GM19452 (cell line): ENCODE measurements around the gene NODAL.
A peak's percentile ranks its signal among the peaks of the same experiment; 100 is the strongest.

ENCODE experiments used
- ATAC-seq: cut with Tn5 transposase; IDR thresholded peaks from one replicate; pipeline ENCODE4 v1.9.1; 2021; ENCODE audit not compliant: unreplicated experiment

The NODAL gene

DNA sequence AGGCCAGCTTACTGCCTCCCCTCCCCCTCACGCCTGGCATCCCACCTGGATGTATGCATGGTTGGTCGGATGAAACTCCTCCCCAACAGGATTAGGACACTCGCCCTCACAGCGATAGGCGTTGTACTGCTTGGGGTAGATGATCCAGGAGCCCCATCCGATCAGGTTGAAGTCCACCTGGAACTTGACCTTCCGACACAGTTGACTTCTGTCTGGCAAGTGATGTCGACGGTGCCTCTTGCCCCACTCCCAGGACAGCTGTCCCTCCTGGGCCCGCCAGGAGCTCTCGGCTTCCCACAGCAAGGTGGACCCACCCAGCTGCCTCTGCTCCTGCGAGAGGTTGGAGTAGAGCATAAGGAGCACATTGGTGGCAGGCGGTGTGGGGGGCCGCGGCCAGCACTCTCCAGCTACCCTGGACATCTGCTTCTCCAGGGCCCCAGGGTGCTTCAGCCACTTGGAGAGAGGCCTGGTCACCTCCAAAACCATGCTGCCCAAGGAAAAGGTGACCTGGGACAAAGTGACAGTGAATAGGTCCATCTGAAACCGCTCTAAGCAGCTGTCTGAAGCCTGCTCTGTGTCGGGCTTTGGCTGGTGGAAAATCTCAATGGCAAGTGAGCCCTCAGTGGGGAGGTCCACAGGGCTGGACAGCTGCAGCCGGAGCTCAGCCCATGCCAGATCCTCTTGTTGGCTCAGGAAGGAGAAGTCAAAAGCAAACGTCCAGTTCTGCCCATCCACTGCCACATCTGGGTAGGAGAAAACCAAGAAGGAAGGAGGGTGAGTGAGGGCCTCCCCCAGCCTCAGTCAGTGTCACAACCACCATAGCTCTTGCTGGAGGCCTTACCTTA, 6.0 kb downstream of the NODAL start:
- no peak for ATAC-seq

GRCh38 chr10:70433581-70434280, 7.8 kb downstream of the NODAL start:
- ATAC-seq = no peak

DNA sequence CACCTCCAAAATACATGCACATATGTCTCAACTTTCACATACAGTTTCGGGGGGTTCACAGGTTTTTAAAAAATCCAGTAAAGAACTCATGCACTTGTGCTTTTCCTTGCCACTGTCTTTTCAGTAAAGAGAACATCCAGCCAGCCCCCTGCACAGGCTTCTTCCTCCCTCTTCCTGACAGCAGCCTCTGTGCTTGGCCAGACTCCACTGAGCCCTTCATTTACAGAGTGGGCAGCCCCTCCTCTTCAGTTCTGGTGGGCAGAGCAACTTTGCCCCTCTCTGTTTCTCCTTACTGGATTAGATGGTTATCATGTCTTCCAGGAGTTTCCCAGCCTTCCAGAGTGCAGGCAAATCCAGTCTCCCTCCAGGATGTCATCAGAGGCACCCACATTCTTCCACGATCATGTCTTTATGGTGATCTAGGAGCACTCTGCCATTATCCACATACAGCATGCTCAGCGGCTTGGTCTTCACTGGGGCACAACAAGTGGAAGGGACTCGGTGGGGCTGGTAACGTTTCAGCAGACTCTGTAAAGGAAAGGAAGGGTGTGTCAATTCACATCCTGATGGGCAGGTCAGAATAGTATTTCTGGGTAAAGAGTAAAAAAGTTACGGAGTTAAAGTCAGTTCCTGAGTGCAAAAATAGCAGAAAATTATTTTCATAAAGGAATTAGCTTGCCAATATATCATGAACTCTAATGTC, 8.8 kb downstream of the NODAL start:
- ATAC-seq = no peak

GRCh38 chr10:70432101-70432500, 9.4 kb downstream of the NODAL start:
- no peak for ATAC-seq

GRCh38 chr10:70430493-70431445, 10.7 kb downstream of the NODAL start:
- ATAC-seq = no peak

- no peak for ATAC-seq
Observed at GRCh38 chr10:70426823-70427222, 14.7 kb downstream of the NODAL start.

- ATAC-seq = no peak
Observed at GRCh38 chr10:70425096-70425495, 16.4 kb downstream of the NODAL start.

- ATAC-seq = no peak
Observed at GRCh38 chr10:70424320-70424719, 17.2 kb downstream of the NODAL start.

GRCh38 chr10:70418713-70419112, 22.8 kb downstream of the NODAL start:
- no peak for ATAC-seq

- ATAC-seq = no peak
Observed at GRCh38 chr10:70418229-70418628, 23.3 kb downstream of the NODAL start.

GRCh38 chr10:70417568-70417967, 23.9 kb downstream of the NODAL start:
- no peak for ATAC-seq

DNA sequence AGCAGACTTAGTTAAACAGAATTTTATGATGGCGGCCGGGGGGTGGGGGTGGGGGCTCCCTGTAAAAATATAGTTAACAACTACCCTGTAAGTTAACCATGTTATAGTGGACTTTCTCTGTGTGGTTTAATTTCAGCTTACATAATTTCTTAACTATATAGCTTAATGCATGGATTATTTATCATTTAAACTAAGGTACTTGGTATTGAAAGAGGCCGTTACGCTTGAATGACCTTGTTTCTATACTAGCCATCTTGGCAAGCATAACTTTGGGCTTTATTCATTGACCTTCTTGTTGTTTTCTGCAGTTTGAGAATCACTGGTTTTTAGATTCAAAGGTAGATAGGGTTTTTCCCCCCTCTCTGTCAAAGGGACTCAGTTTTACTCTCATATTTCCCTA, 29.1 kb downstream of the NODAL start:
- no peak for ATAC-seq

- no peak for ATAC-seq
Observed at GRCh38 chr10:70410608-70411007, 30.9 kb downstream of the NODAL start.

GRCh38 chr10:70409772-70410171, 31.7 kb downstream of the NODAL start:
- ATAC-seq = no peak

DNA sequence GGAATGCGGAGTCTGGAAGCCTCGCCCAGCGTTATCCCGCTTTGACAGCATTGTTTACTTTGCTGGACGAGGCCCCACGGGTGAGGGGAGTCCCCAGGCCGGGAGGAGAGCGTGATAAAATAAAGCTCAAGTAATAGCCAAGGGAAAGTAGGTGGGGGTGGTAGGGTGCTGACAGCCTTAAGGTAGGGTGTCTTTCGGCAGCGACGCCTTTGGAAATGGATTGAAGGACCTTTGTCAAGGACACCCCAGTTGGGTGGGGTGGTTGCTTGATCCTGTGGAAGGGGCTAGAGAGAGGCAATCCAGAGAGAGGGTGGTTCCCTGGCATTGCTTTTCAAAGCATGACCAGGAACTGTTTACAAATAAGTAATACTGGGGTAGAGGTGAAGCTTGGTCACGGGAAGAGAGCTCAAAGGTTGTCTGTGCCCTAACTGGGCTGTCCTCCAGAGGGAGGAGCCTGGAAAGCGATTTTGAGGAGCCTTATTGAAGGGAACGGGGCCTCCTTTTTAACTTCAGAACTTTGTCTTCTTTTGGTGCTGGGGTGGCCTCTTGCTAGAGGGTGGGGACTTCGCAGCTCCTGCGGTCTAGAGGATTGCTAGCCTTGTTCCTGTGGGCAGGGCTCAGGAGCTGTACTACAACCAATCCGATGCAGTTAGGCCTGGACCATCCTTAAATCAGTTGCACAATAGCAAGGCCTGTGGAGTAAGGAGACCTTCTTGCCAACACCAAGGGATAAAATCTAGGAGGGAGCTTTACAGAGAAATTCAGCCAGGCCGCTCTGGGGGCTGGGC, 36.2 kb downstream of the NODAL start:
- no peak for ATAC-seq

DNA sequence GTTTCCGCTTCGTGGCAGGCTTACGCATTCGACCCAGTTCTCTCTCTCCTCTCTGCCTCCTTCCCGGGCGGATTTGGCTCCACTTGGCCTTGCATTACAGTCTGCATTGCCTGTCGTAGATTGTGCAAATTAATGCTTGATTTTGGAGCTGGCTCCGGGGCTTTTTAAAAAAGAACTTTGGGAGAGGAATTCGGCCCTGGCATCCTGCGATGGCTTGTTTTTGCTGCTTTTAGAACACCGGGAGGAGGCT, 36.8 kb downstream of the NODAL start:
- no peak for ATAC-seq

DNA sequence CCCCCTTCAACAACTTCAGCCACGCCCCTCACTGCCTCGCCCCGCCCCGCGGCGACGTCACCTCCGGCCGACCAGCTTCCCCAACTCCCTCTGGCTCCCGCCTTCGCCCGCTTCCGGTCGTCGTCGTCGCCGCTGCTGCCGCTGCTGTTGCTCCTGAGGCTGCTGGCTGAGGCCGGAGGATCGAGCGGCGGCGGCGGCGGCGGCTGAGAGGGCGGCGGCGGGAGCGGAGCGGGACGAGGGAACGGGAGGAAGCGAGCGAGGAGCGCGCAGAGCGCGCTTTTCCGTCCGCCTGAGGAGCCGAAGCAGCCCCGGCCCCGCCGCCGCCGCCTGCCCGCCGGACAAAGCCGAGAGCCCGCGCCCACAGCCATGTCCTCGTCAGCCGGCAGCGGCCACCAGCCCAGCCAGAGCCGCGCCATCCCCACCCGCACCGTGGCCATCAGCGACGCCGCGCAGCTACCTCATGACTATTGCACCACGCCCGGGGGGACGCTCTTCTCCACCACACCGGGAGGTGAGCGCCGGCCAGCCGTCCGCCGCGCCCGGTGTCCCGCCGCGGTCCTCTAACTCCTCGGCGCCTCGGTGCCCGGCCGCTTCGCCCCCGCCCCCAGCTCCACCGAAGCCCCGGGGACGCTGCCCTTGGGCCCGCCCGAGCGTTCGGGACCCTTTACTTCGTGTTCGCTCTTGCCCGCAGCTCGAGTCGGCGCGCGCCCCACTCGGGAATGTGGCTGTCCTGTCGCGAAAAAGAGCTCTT, 37.3 kb downstream of the NODAL start, which contains the start of gene EIF4EBP2:
Gene EIF4EBP2, plus strand, starts transcription at position 110 of the 751 bp plus-strand sequence. Its CDS starts 257 bp downstream, at position 367.
- ATAC-seq = peak; percentile 81

DNA sequence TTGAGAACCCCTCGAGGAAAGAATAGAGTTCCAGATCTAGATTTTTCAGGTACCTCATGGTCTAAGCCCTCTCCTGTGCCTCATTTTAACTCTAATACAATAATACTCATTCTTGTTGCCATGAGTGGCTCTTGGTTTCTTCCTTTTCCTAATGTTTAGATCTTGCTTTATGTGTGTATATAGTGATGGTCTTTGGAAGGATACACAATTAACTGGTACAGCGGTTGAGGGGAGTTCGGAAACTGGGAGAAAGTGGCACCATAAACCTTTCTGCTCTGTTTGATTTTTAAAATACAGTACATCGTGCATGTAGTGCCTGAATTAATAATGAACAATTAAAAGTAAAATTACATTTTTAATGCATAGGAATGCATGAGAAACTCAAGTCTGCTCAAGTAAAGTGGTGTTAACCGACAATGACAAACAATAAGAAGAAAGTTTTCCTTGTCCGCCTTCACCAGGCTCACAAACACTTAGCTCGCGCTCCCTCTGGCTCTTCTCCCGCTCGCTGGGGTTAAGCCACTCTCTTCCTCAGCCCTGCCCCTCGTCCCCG, 37.9 kb downstream of the NODAL start:
- peak; percentile 1 for ATAC-seq

- ATAC-seq = no peak
Observed at GRCh38 chr10:70399177-70399576, 42.3 kb downstream of the NODAL start.
